K562 (cell line): Measurements from ENCODE around the gene RYR1. TPM values are rescaled to one million over a fixed set of nuclear protein-coding genes. Genes with fewer than 3 reads are reported as not detected.

Experiments used
- ATAC-seq: fragments of 200-7000 bp; cut with Tn5 transposase; 3 replicates; pipeline ENCODE4 v1.9.1; 2020; ENCODE audit warnings: moderate library complexity
- BruUV-seq: library from RNA; stranded (reverse); fragments of 400-500 nt; replicated peaks from 2 replicates; lab custom pipeline; 2021; lab: Mats Ljungman, UMichigan
- CTCF ChIA-PET: fragments of 300-600 bp; formaldehyde crosslinking; extraction: SDS; loops from one replicate; lab custom pipeline; 2021; ENCODE audit warnings: low intra/inter-chr PET ratio; lab: Yijun Ruan, JAX
- POLR2A ChIA-PET: fragments of 300-600, 350-650 bp; sonication (Branson Sonifier 250); formaldehyde crosslinking; extraction: SDS; loops from one replicate; lab custom pipeline; 2021; ENCODE audit warnings: antibody characterized with exemption, inconsistent platforms; lab: Yijun Ruan, JAX
- DNase-seq, 4 experiments: peaks; one replicate each; pipeline versions ENCODE4 v3.0.0 to v3.0.0-alpha.2; 2011 to 2018; ENCODE audit warnings: low spot score in 3 of 4, mixed read lengths in 3 of 4; ENCODE audit errors: extremely low read depth in 1 of 4
- FAIRE-seq: peaks from 2 replicates; lab custom pipeline; 2011; peaks lifted over from hg19 to GRCh38; lab: Jason Lieb, UNC
- H2AFZ ChIP-seq: 2 replicates; pipeline ENCODE4 v1.6.0; 2011; ENCODE audit warnings: low read depth, low read length, control low read depth, inconsistent platforms
- H3K27ac ChIP-seq: fragments of 200-600 bp; 3 replicates; pipeline ENCODE4 v1.8.0; 2011; ENCODE audit warnings: low read depth, mild to moderate bottlenecking, control low read depth, inconsistent platforms, low read length, moderate library complexity, mixed read lengths; ENCODE audit errors: extremely low read depth
- H3K27me3 ChIP-seq, 2 experiments: fragments of 300-600 bp in 1 of 2; 2 replicates in 1 of 2; 3 replicates in 1 of 2; pipeline versions ENCODE4 v1.6.0 to v1.8.0; 2011; ENCODE audit warnings: inconsistent platforms in 2 of 2, low read length in 2 of 2, mild to moderate bottlenecking in 1 of 2, mixed read lengths in 1 of 2, moderate library complexity in 1 of 2; ENCODE audit not compliant: control insufficient read depth in 2 of 2, insufficient read depth in 2 of 2
- H3K36me3 ChIP-seq: fragments of 300-600 bp; 3 replicates; pipeline ENCODE4 v1.8.0; 2011; ENCODE audit warnings: mild to moderate bottlenecking, low read length, inconsistent platforms; ENCODE audit not compliant: control insufficient read depth, insufficient read depth
- H3K4me1 ChIP-seq, 2 experiments: fragments of 200-600 bp in 1 of 2; replicated peaks in 1 of 2; 2 replicates in 1 of 2; 3 replicates in 1 of 2; pipeline versions ENCODE4 v1.5.1 to v1.8.0; 2011; ENCODE audit warnings: inconsistent platforms in 2 of 2, low read length in 2 of 2, mild to moderate bottlenecking in 1 of 2, mixed read lengths in 1 of 2, moderate library complexity in 1 of 2; ENCODE audit not compliant: control insufficient read depth in 2 of 2, insufficient read depth in 2 of 2
- H3K4me2 ChIP-seq: 2 replicates; pipeline ENCODE4 v1.6.1; 2011; ENCODE audit warnings: low read length, control low read depth, inconsistent platforms, mixed read lengths; ENCODE audit not compliant: insufficient read depth
- H3K4me3 ChIP-seq: fragments of 200-600 bp; sonication (generic), shearing (Covaris generic); 2 replicates; pipeline ENCODE4 v1.5.1; 2016; ENCODE audit warnings: control low read depth, inconsistent platforms
- H3K79me2 ChIP-seq: fragments of 200-600 bp; 3 replicates; pipeline ENCODE4 v1.8.0; 2011; ENCODE audit warnings: low read length, inconsistent platforms; ENCODE audit not compliant: control insufficient read depth, insufficient read depth
- H3K9ac ChIP-seq, 2 experiments: 2 replicates each; pipeline versions ENCODE4 v1.6.0 to v1.6.1; 2011; ENCODE audit warnings: low read depth in 2 of 2, low read length in 2 of 2, control low read depth in 1 of 2, inconsistent platforms in 1 of 2, mild to moderate bottlenecking in 1 of 2, mixed read lengths in 1 of 2; ENCODE audit not compliant: insufficient read depth in 1 of 2
- H3K9me1 ChIP-seq: one replicate; pipeline ENCODE4 v1.6.0; 2011; ENCODE audit warnings: inconsistent platforms, mild to moderate bottlenecking, low read length, moderate library complexity; ENCODE audit not compliant: control insufficient read depth, insufficient read depth
- H3K9me3 ChIP-seq: replicated peaks from 2 replicates; pipeline ENCODE4 v1.5.1; 2011; ENCODE audit warnings: low read depth, low read length, inconsistent platforms; ENCODE audit not compliant: control insufficient read depth, insufficient read depth
- H4K20me1 ChIP-seq: replicated peaks from 2 replicates; pipeline ENCODE4 v1.6.1; 2011; ENCODE audit warnings: low read length, inconsistent platforms, mixed read lengths; ENCODE audit not compliant: control insufficient read depth, insufficient read depth
- ETV6 ChIP-seq, 3 experiments: fragments of 150-350 bp in 1 of 3; sonication (generic) in 1 of 3; formaldehyde crosslinking in 1 of 3; IDR thresholded peaks; 2 replicates each; pipeline versions ENCODE4 v1.6.1 to v1.8.0; 2014 to 2022; ENCODE audit warnings: borderline replicate concordance in 2 of 3, low read depth in 2 of 3, antibody characterized with exemption in 1 of 3, low read length in 1 of 3, mild to moderate bottlenecking in 1 of 3, missing genetic modification reagents in 1 of 3
- JUND ChIP-seq, 2 experiments: IDR thresholded peaks; 2 replicates in 1 of 2; 3 replicates in 1 of 2; pipeline ENCODE4 v1.6.1; 2011; ENCODE audit warnings: borderline replicate concordance in 2 of 2, low read depth in 2 of 2, low read length in 2 of 2, improper control_type of control experiment in 1 of 2, missing biosample characterization in 1 of 2, missing genetic modification characterization in 1 of 2, missing genetic modification reagents in 1 of 2
- MBD1 ChIP-seq: fragments of 250-450 bp; sonication (Bioruptor Pico); IDR thresholded peaks from 2 replicates; pipeline ENCODE4 v1.8.0; 2022; ENCODE audit warnings: inconsistent platforms
- ZFP36 ChIP-seq: fragments of 150-350 bp; IDR thresholded peaks from 2 replicates; pipeline ENCODE4 v1.6.1; 2018; ENCODE audit warnings: low read length, low read depth; ENCODE audit not compliant: partially characterized antibody
- ZNF121 ChIP-seq: sonication (generic); formaldehyde crosslinking; conservative IDR thresholded peaks from 2 replicates; pipeline ENCODE4 v1.8.0; 2022; ENCODE audit warnings: missing genetic modification reagents
- ZNF76 ChIP-seq: fragments of 250-450 bp; sonication (Bioruptor Pico); IDR thresholded peaks from 2 replicates; pipeline ENCODE4 v1.4.0; 2020; ENCODE audit warnings: mild to moderate bottlenecking, moderate library complexity, borderline replicate concordance
- WGBS: fragments of 100-300 bp; shearing (Covaris generic); methylation state at CpG from one replicate; pipeline ENCODE4 v1.1.6; 2016; ENCODE audit warnings: low coverage, mixed read lengths; ENCODE audit not compliant: insufficient coverage; ENCODE audit errors: missing lambda C conversion rate; 5-methylcytosine and 5-hydroxymethylcytosine counted together
- in situ Hi-C: fragments of 300-500 bp; cut with MboI; formaldehyde crosslinking; loops from 4 replicates; pipeline ENCODE4 v1.15.0; 2018; ENCODE audit warnings: inconsistent platforms, mixed read lengths
- intact Hi-C: fragments of 100-400 bp; cut with micrococcal nuclease; formaldehyde crosslinking; loops from 2 replicates; pipeline ENCODE4 v1.14.2; 2022
- polyA plus RNA-seq, 8 experiments: library from polyadenylated mRNA; depleted of rRNA in 4 of 8; stranded (reverse) in 5 of 8; unstranded in 3 of 8; fragments of >200 nt; fragmentation: Nextera tagmentation in 2 of 8; fragmentation: Illumina TruSeq in 1 of 8; extraction: Ambion mirVana in 2 of 8; extraction: Trizol in 1 of 8; gene quantifications; 2 replicates each; pipeline versions ENCODE4 v1.2.1 to v1.2.3, GENCODE V29; 2011 to 2014; ENCODE audit warnings: inconsistent platforms in 1 of 8, missing spikeins in 1 of 8
- total RNA-seq, 7 experiments: library from RNA; depleted of rRNA in 6 of 7; stranded (reverse); fragments of >200 nt in 6 of 7; fragmentation: Illumina TruSeq in 2 of 7; extraction: Trizol in 2 of 7; gene quantifications; 2 replicates each; pipeline versions ENCODE4 v1.2.1 to v1.2.3, GENCODE V29; 2011 to 2021; ENCODE audit warnings: low replicate concordance in 1 of 7

Gene RYR1
- total and polyA plus RNA-seq, 9 of the 15 experiments (the other 6 are each of a cell fraction or from before 2014, with no cell fraction given): 0.11 to 7.4 (median 3.7) TPM

- 0 out of 2 replicates have a peak, but pooled peaks have one; percentile 16 for TF ChIP-seq ZNF121 (CRISPR knock-in tag)
- TF ChIP-seq MBD1 (CRISPR knock-in tag): no peak
- Histone ChIP-seq H3K36me3 (no peaks in the 10 kb centered on the region), H3K9me3 (no peaks in the 10 kb centered on the region), H3K27me3 (no peaks in the 10 kb centered on the region), H3K79me2 (no peaks in the 10 kb centered on the region), H3K4me2 (no peak overlapping the region), H3K9ac (no peak overlapping the region), H2AFZ (no peak overlapping the region), H3K9me1 (no peaks in the 10 kb centered on the region), H4K20me1 (no peaks in the 10 kb centered on the region), H3K4me1 (peaks cover 0 to 4% of the 10 kb centered on the region in 2 experiments; a peak in 1 of 5 replicates), H3K4me3 (no peak overlapping the region), H3K27ac (no peak overlapping the region)
- DNase-seq (no peak), FAIRE-seq (no peak), ATAC-seq (0 out of 3 replicates have a peak, but pooled peaks have one; percentile 23)
- in situ Hi-C loops: no loop called here
- no TSS peak for BruUV-seq
- POLR2A ChIA-PET: no interaction called here
- intact Hi-C loops: no loop called here
- WGBS: 55% methylated on average over 11 of the region's 14 CpGs
- CTCF ChIA-PET: no interaction called here
Measured at GRCh38 chr19:38583219-38583984, 149.9 kb downstream of the RYR1 start.

- no peak overlapping the region for H3K4me2 ChIP-seq
- DNase-seq: no peak
- CTCF ChIA-PET: no interaction called here
- in situ Hi-C loops: no loop called here
- no peaks in the 10 kb centered on the region for H3K36me3 ChIP-seq
- H3K27ac ChIP-seq: no peak overlapping the region
- FAIRE-seq: no peak
- intact Hi-C loops: no loop called here
- no TSS peak for BruUV-seq
- H2AFZ ChIP-seq: no peak overlapping the region
- H4K20me1 ChIP-seq: no peaks in the 10 kb centered on the region
- TF ChIP-seq JUND (IDR thresholded peaks at IDR 0.05; ENCODE audit: borderline replicate concordance, low read depth, low read length) (no peak), JUND (tag; IDR thresholded peaks at IDR 0.05; ENCODE audit: borderline replicate concordance, low read depth, low read length) (no peak), ZNF76 (CRISPR knock-in tag) (no peak), ETV6 (IDR thresholded peaks at IDR 0.05; ENCODE audit: borderline replicate concordance in 1 of 2, low read depth in 2 of 2, low read length in 1 of 2) (no peak), ETV6 (CRISPR knock-in tag; IDR thresholded peaks at IDR 0.05; ENCODE audit: borderline replicate concordance) (no peak), ZFP36 (peak; percentile 78)
- no peaks in the 10 kb centered on the region for H3K79me2 ChIP-seq
- H3K4me1 ChIP-seq: peaks cover 0 to 4% of the 10 kb centered on the region in 2 experiments; a peak in 1 of 5 replicates
- 11% methylated on average over 2 of the region's 4 CpGs for WGBS
- ATAC-seq: no peak
- H3K9me3 ChIP-seq: no peaks in the 10 kb centered on the region
- H3K27me3 ChIP-seq: no peaks in the 10 kb centered on the region
- no peak overlapping the region for H3K9ac ChIP-seq
- H3K4me3 ChIP-seq: no peak overlapping the region
- H3K9me1 ChIP-seq: no peaks in the 10 kb centered on the region
- POLR2A ChIA-PET: no interaction called here
Measured at GRCh38 chr19:38583985-38584305, 150.5 kb downstream of the RYR1 start.
